MV-4-11 (cell line): ENCODE results near the gene NUDT19.
"Not testable (repeated sequence)": the region's sequence is repeated elsewhere in the genome, so short reads cannot be mapped to it uniquely, and the experiment has no call there.

Source experiments
- DNase-seq: peaks from one replicate; lab custom pipeline; 2025; lab: John Stamatoyannopoulos, UW

NUDT19 gene

GRCh38 chr19:32709032-32709431, 17.4 kb downstream of the NUDT19 start:
- no peak for DNase-seq

GRCh38 chr19:32711747-32712146, 20.1 kb downstream of the NUDT19 start:
- DNase-seq = no peak

GRCh38 chr19:32716203-32716602, 24.6 kb downstream of the NUDT19 start:
- not testable (repeated sequence) for DNase-seq

- DNase-seq = no peak
Measured at GRCh38 chr19:32717496-32717895, 25.9 kb downstream of the NUDT19 start.

- DNase-seq = no peak
Measured at GRCh38 chr19:32718286-32718685, 26.7 kb downstream of the NUDT19 start.

- no peak for DNase-seq
Measured at GRCh38 chr19:32719611-32720059, 28.0 kb downstream of the NUDT19 start, which contains the start of gene TDRD12. Gene TDRD12, plus strand, starts transcription at chr19:32719767. Its CDS starts 306 bp downstream, at chr19:32720073.

- no peak for DNase-seq
Measured at GRCh38 chr19:32720216-32720935, 28.8 kb downstream of the NUDT19 start.

- DNase-seq = no peak
Measured at GRCh38 chr19:32720936-32721250, 29.3 kb downstream of the NUDT19 start.

GRCh38 chr19:32735936-32736335, 44.3 kb downstream of the NUDT19 start:
- no peak for DNase-seq

- no peak for DNase-seq
Measured at GRCh38 chr19:32743021-32743420, 51.4 kb downstream of the NUDT19 start.

GRCh38 chr19:32743447-32743846, 51.8 kb downstream of the NUDT19 start:
- DNase-seq = no peak

GRCh38 chr19:32744555-32745325, 53.1 kb downstream of the NUDT19 start:
- DNase-seq = no peak

GRCh38 chr19:32745594-32746251, 54.1 kb downstream of the NUDT19 start:
- peak; percentile 70 for DNase-seq

- DNase-seq = peak; percentile 29
Measured at GRCh38 chr19:32746631-32747196, 55.1 kb downstream of the NUDT19 start.

- DNase-seq = no peak
Measured at GRCh38 chr19:32748497-32748896, 56.9 kb downstream of the NUDT19 start.

- no peak for DNase-seq
Measured at GRCh38 chr19:32748948-32749347, 57.3 kb downstream of the NUDT19 start.

GRCh38 chr19:32749361-32749760, 57.7 kb downstream of the NUDT19 start:
- no peak for DNase-seq

- peak; percentile 99 for DNase-seq
Measured at GRCh38 chr19:32750441-32751055, 58.9 kb downstream of the NUDT19 start.

- DNase-seq = no peak
Measured at GRCh38 chr19:32751066-32751465, 59.4 kb downstream of the NUDT19 start.

GRCh38 chr19:32757189-32757588, 65.6 kb downstream of the NUDT19 start:
- no peak for DNase-seq
